ENCODE results near the gene TMOD1.
A peak's percentile ranks its signal among the peaks of the same experiment; 100 is the strongest.

The TMOD1 gene

GRCh38 chr9:97500263-97500662 is 1.2 kb upstream of the TMOD1 start:
- no peak for DNase-seq

GRCh38 chr9:97500765-97501176 is 695 bp upstream of the TMOD1 start:
- DNase-seq = no peak

- no peak for DNase-seq
These were observed 431 bp downstream of the TMOD1 start for GRCh38 chr9:97501972-97502221.

GRCh38 chr9:97502222-97502983 is 937 bp downstream of the TMOD1 start:
- no peak for DNase-seq

- DNase-seq = no peak
These were observed 1.8 kb downstream of the TMOD1 start for GRCh38 chr9:97502984-97503861.

DNA sequence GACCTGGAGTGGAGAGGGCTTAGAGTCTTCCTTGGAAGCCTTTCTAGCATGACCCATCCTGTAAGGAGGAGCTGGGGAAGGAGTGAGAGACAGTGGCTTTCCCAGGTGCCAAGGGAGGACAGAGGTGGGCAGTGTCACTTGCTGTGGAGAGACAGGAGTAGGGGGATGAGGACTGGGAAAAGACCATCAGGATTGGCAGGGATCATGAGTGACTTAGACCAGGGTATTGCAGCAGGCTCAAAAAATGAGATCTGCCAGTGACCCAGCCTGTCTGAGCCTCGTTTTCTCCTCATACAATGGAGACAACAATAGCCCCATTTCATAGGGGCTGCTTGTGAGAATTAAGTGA is 2.4 kb downstream of the TMOD1 start:
- no peak for DNase-seq

DNA sequence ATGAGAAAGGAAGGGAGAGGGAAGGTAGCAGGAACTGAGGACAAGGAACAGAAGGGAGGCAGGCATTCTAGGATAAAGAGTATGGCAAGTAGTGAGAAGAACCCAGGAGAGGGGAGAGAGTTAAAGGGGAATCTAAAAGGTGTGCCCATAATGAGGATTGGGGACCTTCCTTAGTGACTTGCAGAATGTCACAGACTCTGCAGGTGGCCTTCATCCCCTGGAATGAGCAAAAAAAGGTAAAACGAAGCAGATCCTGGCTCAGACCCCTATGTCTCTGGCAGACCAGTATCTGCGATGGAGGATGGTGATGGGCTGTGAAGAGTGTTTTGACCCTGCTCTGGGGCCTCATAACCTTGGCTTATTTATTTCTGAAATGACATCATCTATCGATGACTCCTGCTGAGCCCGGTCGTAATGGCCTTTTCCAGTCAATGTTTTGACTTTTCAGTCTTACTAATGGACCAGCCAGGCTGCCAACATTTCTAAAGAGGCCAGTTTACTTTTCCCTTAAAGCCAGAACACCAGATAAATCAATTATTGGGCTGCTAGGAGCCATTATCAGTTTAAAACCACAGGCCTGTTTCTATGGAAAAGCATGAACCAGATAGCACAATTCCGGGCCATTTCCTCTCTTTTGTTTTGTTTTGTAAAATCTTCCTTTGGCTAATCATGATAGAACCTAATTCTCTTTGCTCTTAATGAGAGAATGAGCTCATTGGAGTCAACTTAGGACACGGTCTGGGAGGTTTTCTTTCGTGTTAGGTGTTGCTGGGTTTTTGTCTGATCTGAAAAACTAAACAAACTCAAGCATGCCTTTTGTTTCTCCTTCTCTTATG is 3.1 kb downstream of the TMOD1 start:
- no peak for DNase-seq

GRCh38 chr9:97505845-97506244 is 4.4 kb downstream of the TMOD1 start:
- DNase-seq = no peak

DNA sequence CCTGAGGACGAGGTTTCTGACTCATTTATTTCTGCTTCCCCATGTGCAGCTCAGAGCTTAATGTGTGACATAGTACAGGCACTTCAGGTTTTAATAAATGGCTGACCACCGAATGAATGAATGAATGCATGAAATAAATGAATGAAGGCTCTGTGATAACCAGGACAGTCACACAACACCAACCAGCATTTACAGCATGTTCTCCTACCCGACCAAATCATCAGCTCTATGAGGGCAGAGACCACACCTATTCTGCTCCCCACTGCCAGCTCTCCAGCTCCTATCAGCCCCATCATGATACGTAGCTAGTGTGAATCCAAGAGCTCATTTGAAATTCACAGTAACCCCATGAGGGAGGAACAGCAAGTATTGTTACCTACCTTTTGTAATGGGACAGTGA is 4.8 kb downstream of the TMOD1 start:
- no peak for DNase-seq

GRCh38 chr9:97506787-97507186 is 5.3 kb downstream of the TMOD1 start:
- no peak for DNase-seq

DNA sequence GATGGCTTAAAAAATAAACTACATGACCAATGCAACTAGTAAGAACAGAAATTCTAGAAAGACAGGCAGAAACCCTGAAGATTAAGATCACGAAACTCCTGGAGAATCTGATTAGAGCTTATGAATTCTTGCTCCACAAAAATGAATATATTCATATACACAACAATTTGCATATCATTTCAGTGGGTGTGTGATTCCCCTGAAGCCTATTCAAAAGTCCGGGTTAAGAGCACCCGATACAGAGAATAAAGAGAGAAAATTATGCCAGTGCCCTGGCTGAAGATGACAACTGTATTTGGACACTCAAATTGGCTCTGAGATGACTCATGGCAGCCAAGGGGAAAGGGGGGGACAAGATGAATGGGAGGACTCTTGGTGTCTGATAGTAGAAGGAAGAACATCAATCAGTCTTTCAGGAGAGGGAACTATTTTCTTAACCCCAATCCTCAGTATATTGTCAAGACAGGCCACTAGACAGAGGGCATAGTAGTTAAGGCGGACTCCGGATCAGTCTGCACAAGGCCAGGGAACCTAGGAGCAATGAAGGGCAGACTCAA is 6.0 kb downstream of the TMOD1 start:
- DNase-seq = no peak

GRCh38 chr9:97508852-97509251 is 7.4 kb downstream of the TMOD1 start:
- DNase-seq = no peak

GRCh38 chr9:97510797-97511654 is 9.6 kb downstream of the TMOD1 start:
- peak; percentile 24 for DNase-seq

- no peak for DNase-seq
These were observed 10.4 kb downstream of the TMOD1 start for GRCh38 chr9:97511655-97512427.

DNA sequence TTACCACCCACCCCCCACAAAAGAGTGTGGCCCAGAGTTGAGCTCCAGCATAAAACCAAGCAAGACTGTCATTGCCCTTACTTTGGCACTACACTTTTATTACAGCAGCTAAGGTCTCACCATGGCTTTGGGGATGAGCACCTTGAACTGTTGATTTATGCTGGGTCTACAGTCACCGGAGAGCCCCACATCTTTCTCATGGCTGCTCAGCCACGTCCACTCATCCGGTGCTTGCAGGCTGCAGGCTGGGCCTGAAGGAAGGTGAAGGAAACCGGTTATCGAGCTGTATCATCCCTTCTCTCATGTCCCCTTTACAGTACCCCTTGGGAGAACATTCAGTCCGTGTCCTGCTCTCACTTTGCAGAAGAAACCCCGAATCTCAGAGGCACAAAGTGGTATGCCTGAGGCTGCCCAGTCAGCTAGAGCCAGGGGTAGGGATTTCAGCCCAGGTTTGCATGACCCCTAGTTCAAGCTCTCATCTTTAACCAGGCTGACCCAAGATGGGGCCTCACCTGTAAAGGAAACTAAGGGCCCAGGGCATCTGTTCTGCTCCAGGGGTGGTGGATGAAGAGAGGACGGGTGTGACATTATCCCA is 11.6 kb downstream of the TMOD1 start:
- DNase-seq = no peak

GRCh38 chr9:97514531-97514930 is 13.1 kb downstream of the TMOD1 start:
- no peak for DNase-seq

GRCh38 chr9:97515662-97516061 is 14.2 kb downstream of the TMOD1 start:
- no peak for DNase-seq

- DNase-seq = no peak
These were observed 14.6 kb downstream of the TMOD1 start for GRCh38 chr9:97516111-97516510.

- no peak for DNase-seq
These were observed 16.0 kb downstream of the TMOD1 start for GRCh38 chr9:97517331-97518089.

- DNase-seq = no peak
These were observed 16.9 kb downstream of the TMOD1 start for GRCh38 chr9:97518166-97518908.
